Retinal pigment epithelial cell (primary cell): ENCODE data around the gene LPAR6.
"Not testable (repeated sequence)": the region's sequence is repeated elsewhere in the genome, so short reads cannot be mapped to it uniquely, and the experiment has no call there.

Experiments
- DNase-seq: peaks from one replicate; pipeline ENCODE4 v3.0.0-alpha.2; 2010; ENCODE audit warnings: low read depth
- H3K4me3 ChIP-seq: 2 replicates; pipeline ENCODE4 v1.5.1; 2011; ENCODE audit warnings: mild to moderate bottlenecking, low read length, control low read depth, moderate library complexity
- CTCF ChIP-seq: conservative IDR thresholded peaks from 2 replicates; pipeline ENCODE4 v1.5.1; 2011; ENCODE audit warnings: low read depth, low read length, control low read depth, inconsistent platforms

Gene LPAR6

GRCh38 chr13:48412881-48413351 is at the start of gene LPAR6:
Gene LPAR6, minus strand, starts transcription at chr13:48413113. Its CDS starts 690 bp downstream, at chr13:48412423.
- no peak for DNase-seq
- TF ChIP-seq CTCF = no peak
- H3K4me3 ChIP-seq = peak within 1 kb of the TSS; percentile 46

- DNase-seq = no peak
- no peak for TF ChIP-seq CTCF
- no peak overlapping the region for H3K4me3 ChIP-seq
These were observed 44.8 kb upstream of the LPAR6 start for GRCh38 chr13:48457578-48458242.

- no peak for TF ChIP-seq CTCF
- H3K4me3 ChIP-seq = no peak overlapping the region
- no peak for DNase-seq
These were observed 43.6 kb upstream of the LPAR6 start for GRCh38 chr13:48456546-48456945.

GRCh38 chr13:48451196-48451595 is 38.3 kb upstream of the LPAR6 start:
- not testable (repeated sequence) for H3K4me3 ChIP-seq, DNase-seq

- TF ChIP-seq CTCF = no peak
- no peak overlapping the region for H3K4me3 ChIP-seq
- no peak for DNase-seq
These were observed 36.7 kb upstream of the LPAR6 start for GRCh38 chr13:48449656-48450055.

- no peak overlapping the region for H3K4me3 ChIP-seq
- no peak for DNase-seq
- no peak for TF ChIP-seq CTCF
These were observed 36.2 kb upstream of the LPAR6 start for GRCh38 chr13:48448959-48449614.

GRCh38 chr13:48448285-48448958 is 35.5 kb upstream of the LPAR6 start:
- no peak for TF ChIP-seq CTCF
- no peak for DNase-seq
- no peak overlapping the region for H3K4me3 ChIP-seq
